ENCODE measurements around the gene BRME1.
"Not testable (repeated sequence)": the region's sequence is repeated elsewhere in the genome, so short reads cannot be mapped to it uniquely, and the experiment has no call there.

The BRME1 gene

GRCh38 chr19:13932911-13933393, 27.0 kb upstream of the BRME1 start:
- Mint-ChIP-seq H3K4me1 (ENCODE audit: low read depth) (peaks cover 9% of the 10 kb centered on the region), H3K4me3 (no peak overlapping the region), H3K9me3 (ENCODE audit: low read depth) (no peaks in the 10 kb centered on the region), H3K36me3 (peaks cover 2% of the 10 kb centered on the region), H3K27ac (no peak overlapping the region), H3K27me3 (no peaks in the 10 kb centered on the region)

- peaks cover 2% of the 10 kb centered on the region for H3K36me3 Mint-ChIP-seq
- H3K9me3 Mint-ChIP-seq (ENCODE audit: low read depth): no peaks in the 10 kb centered on the region
- H3K4me3 Mint-ChIP-seq: no peak overlapping the region
- H3K27ac Mint-ChIP-seq: no peak overlapping the region
- no peaks in the 10 kb centered on the region for H3K27me3 Mint-ChIP-seq
- H3K4me1 Mint-ChIP-seq (ENCODE audit: low read depth): peaks cover 7% of the 10 kb centered on the region
Measured at GRCh38 chr19:13932149-13932637, 26.3 kb upstream of the BRME1 start.

- Mint-ChIP-seq H3K9me3 (ENCODE audit: low read depth) (no peaks in the 10 kb centered on the region), H3K27ac (no peak overlapping the region), H3K36me3 (peaks cover 2% of the 10 kb centered on the region), H3K4me3 (no peak overlapping the region), H3K27me3 (no peaks in the 10 kb centered on the region), H3K4me1 (ENCODE audit: low read depth) (peaks cover 7% of the 10 kb centered on the region)
Measured at GRCh38 chr19:13931391-13932148, 25.7 kb upstream of the BRME1 start.

GRCh38 chr19:13930402-13930801, 24.5 kb upstream of the BRME1 start:
- Mint-ChIP-seq H3K9me3 (ENCODE audit: low read depth) (no peaks in the 10 kb centered on the region), H3K27me3 (no peaks in the 10 kb centered on the region), H3K4me3 (no peak overlapping the region), H3K36me3 (peaks cover 2% of the 10 kb centered on the region), H3K27ac (no peak overlapping the region), H3K4me1 (ENCODE audit: low read depth) (peaks cover 7% of the 10 kb centered on the region)

- Mint-ChIP-seq H3K9me3 (ENCODE audit: low read depth) (no peaks in the 10 kb centered on the region), H3K27ac (no peak overlapping the region), H3K27me3 (no peaks in the 10 kb centered on the region), H3K4me1 (ENCODE audit: low read depth) (peaks cover 7% of the 10 kb centered on the region), H3K36me3 (peaks cover 3% of the 10 kb centered on the region), H3K4me3 (no peak overlapping the region)
Measured at GRCh38 chr19:13929956-13930355, 24.0 kb upstream of the BRME1 start.

- Mint-ChIP-seq H3K36me3 (peaks cover 6% of the 10 kb centered on the region), H3K27ac (no peak overlapping the region), H3K4me3 (no peak overlapping the region), H3K9me3 (ENCODE audit: low read depth) (no peaks in the 10 kb centered on the region), H3K27me3 (no peaks in the 10 kb centered on the region), H3K4me1 (ENCODE audit: low read depth) (peaks cover 5% of the 10 kb centered on the region)
Measured at GRCh38 chr19:13929340-13929739, 23.4 kb upstream of the BRME1 start.

- Mint-ChIP-seq H3K9me3 (ENCODE audit: low read depth) (no peaks in the 10 kb centered on the region), H3K4me3 (no peak overlapping the region), H3K27ac (no peak overlapping the region), H3K36me3 (peaks cover 7% of the 10 kb centered on the region), H3K4me1 (ENCODE audit: low read depth) (peaks cover 1% of the 10 kb centered on the region), H3K27me3 (no peaks in the 10 kb centered on the region)
Measured at GRCh38 chr19:13926715-13927114, 20.8 kb upstream of the BRME1 start.

- Mint-ChIP-seq H3K27ac (no peak overlapping the region), H3K36me3 (peaks cover 14% of the 10 kb centered on the region), H3K27me3 (no peaks in the 10 kb centered on the region), H3K9me3 (ENCODE audit: low read depth) (no peaks in the 10 kb centered on the region), H3K4me3 (no peak overlapping the region), H3K4me1 (ENCODE audit: low read depth) (peaks cover 1% of the 10 kb centered on the region)
Measured at GRCh38 chr19:13926010-13926409, 20.1 kb upstream of the BRME1 start.

- no peak overlapping the region for H3K4me3 Mint-ChIP-seq
- H3K27me3 Mint-ChIP-seq: no peaks in the 10 kb centered on the region
- no peak overlapping the region for H3K27ac Mint-ChIP-seq
- H3K36me3 Mint-ChIP-seq: peaks cover 15% of the 10 kb centered on the region
- no peaks in the 10 kb centered on the region for H3K9me3 Mint-ChIP-seq (ENCODE audit: low read depth)
- peaks cover 1% of the 10 kb centered on the region for H3K4me1 Mint-ChIP-seq (ENCODE audit: low read depth)
Measured at GRCh38 chr19:13923194-13923987, 17.5 kb upstream of the BRME1 start.

- not testable (repeated sequence) for H3K9me3 Mint-ChIP-seq (ENCODE audit: low read depth); H3K4me1 Mint-ChIP-seq (ENCODE audit: low read depth); H3K4me3 Mint-ChIP-seq; H3K27me3 Mint-ChIP-seq; H3K27ac Mint-ChIP-seq
- peaks cover 13% of the 10 kb centered on the region for H3K36me3 Mint-ChIP-seq
Measured at GRCh38 chr19:13922118-13922517, 16.2 kb upstream of the BRME1 start.

GRCh38 chr19:13920940-13921747, 15.2 kb upstream of the BRME1 start:
- H3K4me3 Mint-ChIP-seq: no peak overlapping the region
- H3K9me3 Mint-ChIP-seq (ENCODE audit: low read depth): no peaks in the 10 kb centered on the region
- no peaks in the 10 kb centered on the region for H3K27me3 Mint-ChIP-seq
- H3K36me3 Mint-ChIP-seq: peaks cover 13% of the 10 kb centered on the region
- H3K4me1 Mint-ChIP-seq (ENCODE audit: low read depth): no peaks in the 10 kb centered on the region
- no peak overlapping the region for H3K27ac Mint-ChIP-seq

GRCh38 chr19:13920524-13920923, 14.6 kb upstream of the BRME1 start:
- H3K4me3 Mint-ChIP-seq: no peak overlapping the region
- H3K9me3 Mint-ChIP-seq (ENCODE audit: low read depth): no peaks in the 10 kb centered on the region
- H3K27ac Mint-ChIP-seq: no peak overlapping the region
- H3K27me3 Mint-ChIP-seq: no peaks in the 10 kb centered on the region
- peaks cover 13% of the 10 kb centered on the region for H3K36me3 Mint-ChIP-seq
- no peaks in the 10 kb centered on the region for H3K4me1 Mint-ChIP-seq (ENCODE audit: low read depth)

- Mint-ChIP-seq H3K36me3 (peaks cover 9% of the 10 kb centered on the region), H3K27ac (no peak overlapping the region), H3K4me3 (no peak overlapping the region), H3K27me3 (no peaks in the 10 kb centered on the region), H3K4me1 (ENCODE audit: low read depth) (no peaks in the 10 kb centered on the region), H3K9me3 (ENCODE audit: low read depth) (no peaks in the 10 kb centered on the region)
Measured at GRCh38 chr19:13918726-13919411, 13.0 kb upstream of the BRME1 start.

GRCh38 chr19:13917888-13918406, 12.0 kb upstream of the BRME1 start:
- Mint-ChIP-seq H3K27me3 (no peaks in the 10 kb centered on the region), H3K36me3 (peaks cover 9% of the 10 kb centered on the region), H3K27ac (no peak overlapping the region), H3K4me3 (no peak overlapping the region), H3K4me1 (ENCODE audit: low read depth) (no peaks in the 10 kb centered on the region), H3K9me3 (ENCODE audit: low read depth) (no peaks in the 10 kb centered on the region)
